ENCODE data around the gene CFAP299. TPM values are rescaled to one million over a fixed set of nuclear protein-coding genes. Genes with fewer than 3 reads are reported as not detected.
A peak's percentile ranks its signal among the peaks of the same experiment; 100 is the strongest.

CFAP299 gene
- total and polyA plus RNA-seq, 2 of the 13 experiments (the other 11 are each of a cell fraction or from before 2014, with no cell fraction given): not detected

DNA sequence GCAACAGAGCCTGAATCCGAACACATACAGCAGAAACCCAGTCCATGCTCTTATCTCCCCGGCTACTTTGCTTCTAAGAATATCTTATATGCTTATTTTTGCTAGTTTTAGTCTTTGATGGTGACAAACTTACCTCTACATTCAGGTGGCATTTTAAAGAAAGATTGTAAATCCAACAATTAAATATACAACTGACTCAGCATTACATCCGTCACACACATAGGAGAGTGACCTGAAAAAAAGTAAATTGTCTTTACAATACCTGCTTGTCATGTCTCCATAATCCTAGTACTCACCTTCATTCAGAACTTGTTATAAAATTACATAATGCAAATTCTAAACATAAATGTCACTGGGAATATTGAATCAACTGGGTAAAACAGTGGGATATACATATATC is 664.4 kb downstream of the CFAP299 start:
- Histone ChIP-seq H3K79me2 (ENCODE audit: insufficient read depth, low read length) (no peaks in the 10 kb centered on the region), H3K4me2 (ENCODE audit: low read depth, low read length) (no peak overlapping the region), H3K36me3 (replicated peaks in 1 of 2; ENCODE audit: control insufficient read depth in 1 of 2, insufficient read depth in 2 of 2, low read length in 2 of 2) (no peaks in the 10 kb centered on the region), H3K4me3 (replicated peaks in 1 of 3; ENCODE audit: insufficient read depth in 1 of 3, low read depth in 2 of 3, low read length in 3 of 3) (no peak overlapping the region), H3K9me3 (ENCODE audit: low read length) (no peaks in the 10 kb centered on the region), H3K4me1 (ENCODE audit: insufficient read depth, low read length) (no peaks in the 10 kb centered on the region), H4K20me1 (ENCODE audit: insufficient read depth, low read length) (no peaks in the 10 kb centered on the region), H3K9ac (ENCODE audit: insufficient read depth, low read depth, low read length) (no peak overlapping the region), H3K27me3 (ENCODE audit: control insufficient read depth in 1 of 2, insufficient read depth in 2 of 2, low read length in 2 of 2) (no peaks in the 10 kb centered on the region), H3K27ac (ENCODE audit: extremely low read length, insufficient read depth, low read length) (no peak overlapping the region), H2AFZ (ENCODE audit: low read length) (no peak overlapping the region)
- POLR2A ChIA-PET: no interaction called here
- ATAC-seq (no peak), DNase-seq (ENCODE audit: low spot score) (no peak), FAIRE-seq (no peak)
- no peak for TF ChIP-seq ZSCAN9 (CRISPR knock-in tag; IDR thresholded peaks at IDR 0.05; ENCODE audit: borderline replicate concordance)
- TF ChIP-seq MAFK (conservative IDR thresholded peaks at IDR 0.05 in 1 of 2, IDR thresholded peaks at IDR 0.05 in 1 of 2; ENCODE audit: low read length in 2 of 2): peak; percentile 9 to 61; a peak in 2 of 4 replicates
- TF ChIP-seq, protein P1, sequence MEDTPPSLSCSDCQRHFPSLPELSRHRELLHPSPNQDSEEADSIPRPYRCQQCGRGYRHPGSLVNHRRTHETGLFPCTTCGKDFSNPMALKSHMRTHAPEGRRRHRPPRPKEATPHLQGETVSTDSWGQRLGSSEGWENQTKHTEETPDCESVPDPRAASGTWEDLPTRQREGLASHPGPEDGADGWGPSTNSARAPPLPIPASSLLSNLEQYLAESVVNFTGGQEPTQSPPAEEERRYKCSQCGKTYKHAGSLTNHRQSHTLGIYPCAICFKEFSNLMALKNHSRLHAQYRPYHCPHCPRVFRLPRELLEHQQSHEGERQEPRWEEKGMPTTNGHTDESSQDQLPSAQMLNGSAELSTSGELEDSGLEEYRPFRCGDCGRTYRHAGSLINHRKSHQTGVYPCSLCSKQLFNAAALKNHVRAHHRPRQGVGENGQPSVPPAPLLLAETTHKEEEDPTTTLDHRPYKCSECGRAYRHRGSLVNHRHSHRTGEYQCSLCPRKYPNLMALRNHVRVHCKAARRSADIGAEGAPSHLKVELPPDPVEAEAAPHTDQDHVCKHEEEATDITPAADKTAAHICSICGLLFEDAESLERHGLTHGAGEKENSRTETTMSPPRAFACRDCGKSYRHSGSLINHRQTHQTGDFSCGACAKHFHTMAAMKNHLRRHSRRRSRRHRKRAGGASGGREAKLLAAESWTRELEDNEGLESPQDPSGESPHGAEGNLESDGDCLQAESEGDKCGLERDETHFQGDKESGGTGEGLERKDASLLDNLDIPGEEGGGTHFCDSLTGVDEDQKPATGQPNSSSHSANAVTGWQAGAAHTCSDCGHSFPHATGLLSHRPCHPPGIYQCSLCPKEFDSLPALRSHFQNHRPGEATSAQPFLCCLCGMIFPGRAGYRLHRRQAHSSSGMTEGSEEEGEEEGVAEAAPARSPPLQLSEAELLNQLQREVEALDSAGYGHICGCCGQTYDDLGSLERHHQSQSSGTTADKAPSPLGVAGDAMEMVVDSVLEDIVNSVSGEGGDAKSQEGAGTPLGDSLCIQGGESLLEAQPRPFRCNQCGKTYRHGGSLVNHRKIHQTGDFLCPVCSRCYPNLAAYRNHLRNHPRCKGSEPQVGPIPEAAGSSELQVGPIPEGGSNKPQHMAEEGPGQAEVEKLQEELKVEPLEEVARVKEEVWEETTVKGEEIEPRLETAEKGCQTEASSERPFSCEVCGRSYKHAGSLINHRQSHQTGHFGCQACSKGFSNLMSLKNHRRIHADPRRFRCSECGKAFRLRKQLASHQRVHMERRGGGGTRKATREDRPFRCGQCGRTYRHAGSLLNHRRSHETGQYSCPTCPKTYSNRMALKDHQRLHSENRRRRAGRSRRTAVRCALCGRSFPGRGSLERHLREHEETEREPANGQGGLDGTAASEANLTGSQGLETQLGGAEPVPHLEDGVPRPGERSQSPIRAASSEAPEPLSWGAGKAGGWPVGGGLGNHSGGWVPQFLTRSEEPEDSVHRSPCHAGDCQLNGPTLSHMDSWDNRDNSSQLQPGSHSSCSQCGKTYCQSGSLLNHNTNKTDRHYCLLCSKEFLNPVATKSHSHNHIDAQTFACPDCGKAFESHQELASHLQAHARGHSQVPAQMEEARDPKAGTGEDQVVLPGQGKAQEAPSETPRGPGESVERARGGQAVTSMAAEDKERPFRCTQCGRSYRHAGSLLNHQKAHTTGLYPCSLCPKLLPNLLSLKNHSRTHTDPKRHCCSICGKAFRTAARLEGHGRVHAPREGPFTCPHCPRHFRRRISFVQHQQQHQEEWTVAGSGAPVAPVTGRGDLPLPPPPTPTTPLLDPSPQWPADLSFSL (CRISPR knock-in tag; IDR thresholded peaks at IDR 0.05): no peak
- 0 out of 2 replicates have a peak, but pooled peaks have one; percentile 12 for TF ChIP-seq MAFF (IDR thresholded peaks at IDR 0.05; ENCODE audit: low read depth, low read length)
- no TSS peak for BruUV-seq (replicated peaks)
- WGBS (ENCODE audit: low lambda C conversion rate): 12% methylated on average over 3 of the region's 3 CpGs
- in situ Hi-C loops (cut with HindIII; ENCODE audit: extremely low pct_ligation_motif_present, low pct_unique_long_range_greater_than_20kb) (no loop called here), intact Hi-C loops (cut with micrococcal nuclease; ENCODE audit: unreplicated experiment) (no loop called here)
- CTCF ChIA-PET (ENCODE audit: low intra/inter-chr PET ratio, low total read pairs): no interaction called here

Measured in HepG2 (cell line).